HepG2 (cell line): ENCODE measurements around the gene EHBP1. TPM values are rescaled to one million over a fixed set of nuclear protein-coding genes. Genes with fewer than 3 reads are reported as not detected.

Experiments used
- CBX2 ChIP-seq, 2 experiments: fragments of 200-600 bp in 1 of 2; sonication (generic); formaldehyde crosslinking in 1 of 2; IDR thresholded peaks; 2 replicates each; pipeline versions ENCODE4 v1.7.0 to v1.8.1; 2018 to 2022; ENCODE audit warnings: low read depth in 2 of 2, low read length in 1 of 2, mild to moderate bottlenecking in 1 of 2, missing genetic modification reagents in 1 of 2
- ETV6 ChIP-seq: sonication (generic); formaldehyde crosslinking; conservative IDR thresholded peaks from 2 replicates; pipeline ENCODE4 v1.4.0; 2020; ENCODE audit warnings: missing genetic modification reagents
- GATA4 ChIP-seq: sonication (generic); IDR thresholded peaks from 2 replicates; pipeline ENCODE4 v1.6.1; 2016; ENCODE audit warnings: antibody characterized with exemption, low read depth, borderline replicate concordance
- GPN1 ChIP-seq: sonication (generic); formaldehyde crosslinking; IDR thresholded peaks from 2 replicates; pipeline ENCODE4 v1.5.1; 2020; ENCODE audit warnings: missing genetic modification reagents, borderline replicate concordance
- HOXA5 ChIP-seq: sonication (generic); formaldehyde crosslinking; IDR thresholded peaks from 2 replicates; pipeline ENCODE4 v1.4.0; 2020; ENCODE audit warnings: missing genetic modification reagents
- KLF12 ChIP-seq: sonication (generic); formaldehyde crosslinking; IDR thresholded peaks from 2 replicates; pipeline ENCODE4 v1.4.0; 2020; ENCODE audit warnings: missing genetic modification reagents, borderline replicate concordance
- MAFK ChIP-seq, 2 experiments: IDR thresholded peaks in 1 of 2; conservative IDR thresholded peaks in 1 of 2; 2 replicates each; pipeline ENCODE4 v1.6.1; 2011; ENCODE audit warnings: improper control_type of control experiment in 2 of 2, low read length in 2 of 2
- MIER2 ChIP-seq: IDR thresholded peaks from 2 replicates; pipeline ENCODE4 v1.6.1; 2016; ENCODE audit warnings: missing biosample characterization, missing genetic modification reagents
- REL ChIP-seq: sonication (generic); formaldehyde crosslinking; conservative IDR thresholded peaks from 2 replicates; pipeline ENCODE4 v1.8.0; 2022; ENCODE audit warnings: mild to moderate bottlenecking, missing genetic modification reagents, moderate library complexity
- SALL1 ChIP-seq: sonication (generic); formaldehyde crosslinking; IDR thresholded peaks from 2 replicates; pipeline ENCODE4 v1.8.0; 2022; ENCODE audit warnings: mild to moderate bottlenecking, missing genetic modification reagents
- SMC3 ChIP-seq: IDR thresholded peaks from 2 replicates; pipeline ENCODE4 v1.6.1; 2011; ENCODE audit warnings: low read length, improper control_type of control experiment
- SRF ChIP-seq: IDR thresholded peaks from 2 replicates; pipeline ENCODE4 v1.6.1; 2011; ENCODE audit warnings: mild to moderate bottlenecking, low read depth, low read length, moderate library complexity
- SRSF1 ChIP-seq: fragments of 200-400 bp; formaldehyde crosslinking; optimal IDR thresholded peaks from 2 replicates; pipeline ENCODE3; 2017; ENCODE audit warnings: mild to moderate bottlenecking, low read depth, low read length, moderate library complexity
- TBP ChIP-seq: sonication (generic); formaldehyde crosslinking; IDR thresholded peaks from 2 replicates; pipeline ENCODE4 v1.5.0; 2020; ENCODE audit warnings: missing genetic modification reagents
- YY1 ChIP-seq: IDR thresholded peaks from 2 replicates; pipeline ENCODE4 v1.6.1; 2011; ENCODE audit warnings: low read length, low read depth, moderate library complexity, mild to moderate bottlenecking; ENCODE audit not compliant: insufficient read depth, insufficient replicate concordance
- ZC3H13 ChIP-seq: sonication (generic); formaldehyde crosslinking; IDR thresholded peaks from 2 replicates; pipeline ENCODE4 v1.8.1; 2023; ENCODE audit warnings: mild to moderate bottlenecking, missing genetic modification reagents, moderate library complexity
- ZKSCAN1 ChIP-seq: fragments of 150-350 bp; IDR thresholded peaks from 2 replicates; pipeline ENCODE4 v1.6.1; 2014; ENCODE audit warnings: low read length
- ZNF274 ChIP-seq: sonication (generic); formaldehyde crosslinking; IDR thresholded peaks from 2 replicates; pipeline ENCODE4 v1.5.1; 2020; ENCODE audit warnings: mild to moderate bottlenecking, missing genetic modification reagents
- ZNF607 ChIP-seq: sonication (generic); formaldehyde crosslinking; IDR thresholded peaks from 2 replicates; pipeline ENCODE4 v1.5.1; 2020; ENCODE audit warnings: missing genetic modification reagents, mild to moderate bottlenecking, borderline replicate concordance
- ZNF615 ChIP-seq: sonication (generic); formaldehyde crosslinking; IDR thresholded peaks from 2 replicates; pipeline ENCODE4 v1.5.0; 2020; ENCODE audit warnings: mild to moderate bottlenecking, missing genetic modification reagents, borderline replicate concordance
- ZNF749 ChIP-seq: sonication (generic); formaldehyde crosslinking; IDR thresholded peaks from 2 replicates; pipeline ENCODE4 v1.8.0; 2022; ENCODE audit warnings: mild to moderate bottlenecking, missing genetic modification reagents, moderate library complexity, borderline replicate concordance
- ZSCAN21 ChIP-seq: sonication (generic); formaldehyde crosslinking; IDR thresholded peaks from 2 replicates; pipeline ENCODE4 v1.8.0; 2022; ENCODE audit warnings: mild to moderate bottlenecking, missing genetic modification reagents, moderate library complexity, borderline replicate concordance
- polyA plus RNA-seq, 8 experiments: library from polyadenylated mRNA; depleted of rRNA in 3 of 8; stranded (reverse) in 7 of 8; unstranded in 1 of 8; fragments of >200 nt; fragmentation: Illumina TruSeq in 4 of 8; extraction: Trizol in 4 of 8; gene quantifications; 2 replicates each; pipeline versions ENCODE4 v1.2.1 to v1.2.3, GENCODE V29; 2011 to 2016; ENCODE audit warnings: low read depth in 4 of 8, missing spikeins in 1 of 8, mixed read lengths in 1 of 8; ENCODE audit not compliant: insufficient read depth in 1 of 8
- total RNA-seq, 5 experiments: library from RNA; depleted of rRNA; stranded (reverse); fragments of >200 nt; fragmentation: Illumina TruSeq; extraction: Trizol; gene quantifications; 2 replicates each; pipeline ENCODE4 v1.2.3, GENCODE V29; 2016; ENCODE audit warnings: low read depth in 1 of 5
- TF ChIP-seq, protein P1 (sequence below): sonication (generic); formaldehyde crosslinking; IDR thresholded peaks from 2 replicates; pipeline ENCODE4 v1.4.0; 2020; ENCODE audit warnings: missing genetic modification reagents, mild to moderate bottlenecking, borderline replicate concordance
- TF ChIP-seq, protein P2 (sequence below): IDR thresholded peaks from 2 replicates; pipeline ENCODE4 v1.6.1; 2018; ENCODE audit warnings: missing genetic modification reagents
- TF ChIP-seq, protein P3 (sequence below): sonication (generic); formaldehyde crosslinking; IDR thresholded peaks from 2 replicates; pipeline ENCODE4 v1.5.0; 2020; ENCODE audit warnings: mild to moderate bottlenecking, missing genetic modification reagents, moderate library complexity

Gene EHBP1
- total and polyA plus RNA-seq, 2 of the 13 experiments (the other 11 are each of a cell fraction or from before 2014, with no cell fraction given): 93.5 to 146 TPM

DNA sequence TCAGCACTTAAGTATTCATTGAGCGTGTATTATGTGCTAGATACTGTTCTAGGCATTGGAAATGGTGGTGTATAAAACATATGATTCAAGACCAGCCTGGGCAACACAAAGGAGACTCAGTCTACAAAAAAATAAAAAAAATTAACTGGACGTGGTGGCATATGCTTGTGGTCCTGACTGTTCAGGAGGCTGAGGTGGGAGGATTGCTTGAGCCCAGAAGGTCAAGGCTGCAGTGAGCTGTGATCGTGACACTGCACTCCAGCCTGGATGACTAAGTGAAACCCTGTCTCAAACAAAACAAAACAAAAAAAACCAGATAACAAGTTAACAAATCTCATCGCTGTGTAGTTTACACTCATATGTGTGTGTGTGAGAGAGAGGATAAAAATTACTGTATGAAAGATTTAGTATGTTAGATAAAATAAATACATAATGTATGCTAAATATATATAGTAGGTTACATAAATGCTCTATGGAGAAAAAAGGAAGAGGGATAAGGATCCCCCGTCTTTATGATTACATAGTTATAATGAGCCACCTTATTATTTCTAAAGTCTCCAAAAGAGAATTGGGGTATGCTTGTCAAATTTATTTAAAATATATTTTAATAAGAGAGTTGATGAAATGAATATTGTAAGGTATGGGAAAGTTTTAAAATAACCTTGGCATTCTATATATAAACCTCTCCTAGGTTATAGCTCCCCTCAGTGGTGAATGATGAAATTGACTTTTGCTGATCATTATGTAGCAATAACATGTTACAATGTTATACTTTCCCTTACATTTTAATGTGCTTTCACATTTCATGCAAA is 69.2 kb downstream of the EHBP1 start (continued):
- peak; percentile 49 to 84 for TF ChIP-seq MAFK (conservative IDR thresholded peaks at IDR 0.05 in 1 of 2, IDR thresholded peaks at IDR 0.05 in 1 of 2; ENCODE audit: low read length in 2 of 2)
- TF ChIP-seq HOXA5 (CRISPR knock-in tag): 0 out of 2 replicates have a peak, but pooled peaks have one; percentile 47
- no peak for TF ChIP-seq ZNF749 (CRISPR knock-in tag)
- TF ChIP-seq YY1: no peak
- TF ChIP-seq GATA4: no peak
- no peak for TF ChIP-seq ZSCAN21 (CRISPR knock-in tag)
- peak; percentile 90 for TF ChIP-seq SALL1 (CRISPR knock-in tag)
- TF ChIP-seq SRF: no peak
- TF ChIP-seq, protein P1, sequence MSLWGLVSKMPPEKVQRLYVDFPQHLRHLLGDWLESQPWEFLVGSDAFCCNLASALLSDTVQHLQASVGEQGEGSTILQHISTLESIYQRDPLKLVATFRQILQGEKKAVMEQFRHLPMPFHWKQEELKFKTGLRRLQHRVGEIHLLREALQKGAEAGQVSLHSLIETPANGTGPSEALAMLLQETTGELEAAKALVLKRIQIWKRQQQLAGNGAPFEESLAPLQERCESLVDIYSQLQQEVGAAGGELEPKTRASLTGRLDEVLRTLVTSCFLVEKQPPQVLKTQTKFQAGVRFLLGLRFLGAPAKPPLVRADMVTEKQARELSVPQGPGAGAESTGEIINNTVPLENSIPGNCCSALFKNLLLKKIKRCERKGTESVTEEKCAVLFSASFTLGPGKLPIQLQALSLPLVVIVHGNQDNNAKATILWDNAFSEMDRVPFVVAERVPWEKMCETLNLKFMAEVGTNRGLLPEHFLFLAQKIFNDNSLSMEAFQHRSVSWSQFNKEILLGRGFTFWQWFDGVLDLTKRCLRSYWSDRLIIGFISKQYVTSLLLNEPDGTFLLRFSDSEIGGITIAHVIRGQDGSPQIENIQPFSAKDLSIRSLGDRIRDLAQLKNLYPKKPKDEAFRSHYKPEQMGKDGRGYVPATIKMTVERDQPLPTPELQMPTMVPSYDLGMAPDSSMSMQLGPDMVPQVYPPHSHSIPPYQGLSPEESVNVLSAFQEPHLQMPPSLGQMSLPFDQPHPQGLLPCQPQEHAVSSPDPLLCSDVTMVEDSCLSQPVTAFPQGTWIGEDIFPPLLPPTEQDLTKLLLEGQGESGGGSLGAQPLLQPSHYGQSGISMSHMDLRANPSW (CRISPR knock-in tag): no peak
- TF ChIP-seq SMC3: peak; percentile 89
- no peak for TF ChIP-seq ZNF615 (CRISPR knock-in tag)
- no peak for TF ChIP-seq MIER2
- TF ChIP-seq ZKSCAN1: no peak
- TF ChIP-seq, protein P2, sequence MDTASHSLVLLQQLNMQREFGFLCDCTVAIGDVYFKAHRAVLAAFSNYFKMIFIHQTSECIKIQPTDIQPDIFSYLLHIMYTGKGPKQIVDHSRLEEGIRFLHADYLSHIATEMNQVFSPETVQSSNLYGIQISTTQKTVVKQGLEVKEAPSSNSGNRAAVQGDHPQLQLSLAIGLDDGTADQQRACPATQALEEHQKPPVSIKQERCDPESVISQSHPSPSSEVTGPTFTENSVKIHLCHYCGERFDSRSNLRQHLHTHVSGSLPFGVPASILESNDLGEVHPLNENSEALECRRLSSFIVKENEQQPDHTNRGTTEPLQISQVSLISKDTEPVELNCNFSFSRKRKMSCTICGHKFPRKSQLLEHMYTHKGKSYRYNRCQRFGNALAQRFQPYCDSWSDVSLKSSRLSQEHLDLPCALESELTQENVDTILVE (CRISPR knock-in tag): peak; percentile 12; the same call in 1 of the 2 replicates
- TF ChIP-seq ZNF274 (CRISPR knock-in tag): no peak
- TF ChIP-seq CBX2 (IDR thresholded peaks at IDR 0.05; ENCODE audit: low read depth, low read length): no peak
- TF ChIP-seq CBX2 (CRISPR knock-in tag; IDR thresholded peaks at IDR 0.05; ENCODE audit: low read depth): no peak
- no peak for TF ChIP-seq SRSF1
- TF ChIP-seq KLF12 (CRISPR knock-in tag): no peak
- no peak for TF ChIP-seq ZC3H13
- no peak for TF ChIP-seq TBP (CRISPR knock-in tag)
- no peak for TF ChIP-seq ETV6 (CRISPR knock-in tag)
- TF ChIP-seq, protein P3, sequence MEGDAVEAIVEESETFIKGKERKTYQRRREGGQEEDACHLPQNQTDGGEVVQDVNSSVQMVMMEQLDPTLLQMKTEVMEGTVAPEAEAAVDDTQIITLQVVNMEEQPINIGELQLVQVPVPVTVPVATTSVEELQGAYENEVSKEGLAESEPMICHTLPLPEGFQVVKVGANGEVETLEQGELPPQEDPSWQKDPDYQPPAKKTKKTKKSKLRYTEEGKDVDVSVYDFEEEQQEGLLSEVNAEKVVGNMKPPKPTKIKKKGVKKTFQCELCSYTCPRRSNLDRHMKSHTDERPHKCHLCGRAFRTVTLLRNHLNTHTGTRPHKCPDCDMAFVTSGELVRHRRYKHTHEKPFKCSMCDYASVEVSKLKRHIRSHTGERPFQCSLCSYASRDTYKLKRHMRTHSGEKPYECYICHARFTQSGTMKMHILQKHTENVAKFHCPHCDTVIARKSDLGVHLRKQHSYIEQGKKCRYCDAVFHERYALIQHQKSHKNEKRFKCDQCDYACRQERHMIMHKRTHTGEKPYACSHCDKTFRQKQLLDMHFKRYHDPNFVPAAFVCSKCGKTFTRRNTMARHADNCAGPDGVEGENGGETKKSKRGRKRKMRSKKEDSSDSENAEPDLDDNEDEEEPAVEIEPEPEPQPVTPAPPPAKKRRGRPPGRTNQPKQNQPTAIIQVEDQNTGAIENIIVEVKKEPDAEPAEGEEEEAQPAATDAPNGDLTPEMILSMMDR (CRISPR knock-in tag): peak; percentile 73
- no peak for TF ChIP-seq REL (CRISPR knock-in tag)
- TF ChIP-seq ZNF607: no peak
- no peak for TF ChIP-seq GPN1 (CRISPR knock-in tag)
